Measurements from ENCODE around the gene SLU7.

SLU7 gene

GRCh38 chr5:160434022-160434531 lies 15.2 kb upstream of the SLU7 start:
- ChIA-PET POLR2A (no interaction called here), CTCF (interaction anchor here (1.2 to 1.8 kb wide), 3 partner anchors 9 to 34 kb away, joined by 3 to 6 read pairs (median 5); no protein-coding TSS in a partner anchor)
- TF ChIP-seq, protein P1, sequence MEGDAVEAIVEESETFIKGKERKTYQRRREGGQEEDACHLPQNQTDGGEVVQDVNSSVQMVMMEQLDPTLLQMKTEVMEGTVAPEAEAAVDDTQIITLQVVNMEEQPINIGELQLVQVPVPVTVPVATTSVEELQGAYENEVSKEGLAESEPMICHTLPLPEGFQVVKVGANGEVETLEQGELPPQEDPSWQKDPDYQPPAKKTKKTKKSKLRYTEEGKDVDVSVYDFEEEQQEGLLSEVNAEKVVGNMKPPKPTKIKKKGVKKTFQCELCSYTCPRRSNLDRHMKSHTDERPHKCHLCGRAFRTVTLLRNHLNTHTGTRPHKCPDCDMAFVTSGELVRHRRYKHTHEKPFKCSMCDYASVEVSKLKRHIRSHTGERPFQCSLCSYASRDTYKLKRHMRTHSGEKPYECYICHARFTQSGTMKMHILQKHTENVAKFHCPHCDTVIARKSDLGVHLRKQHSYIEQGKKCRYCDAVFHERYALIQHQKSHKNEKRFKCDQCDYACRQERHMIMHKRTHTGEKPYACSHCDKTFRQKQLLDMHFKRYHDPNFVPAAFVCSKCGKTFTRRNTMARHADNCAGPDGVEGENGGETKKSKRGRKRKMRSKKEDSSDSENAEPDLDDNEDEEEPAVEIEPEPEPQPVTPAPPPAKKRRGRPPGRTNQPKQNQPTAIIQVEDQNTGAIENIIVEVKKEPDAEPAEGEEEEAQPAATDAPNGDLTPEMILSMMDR (IDR thresholded peaks at IDR 0.05; ENCODE audit: control extremely low read depth, extremely low read depth, low read depth, missing control alignments), result no peak
- peak; percentile 82 for DNase-seq (ENCODE audit: extremely low spot score)

DNA sequence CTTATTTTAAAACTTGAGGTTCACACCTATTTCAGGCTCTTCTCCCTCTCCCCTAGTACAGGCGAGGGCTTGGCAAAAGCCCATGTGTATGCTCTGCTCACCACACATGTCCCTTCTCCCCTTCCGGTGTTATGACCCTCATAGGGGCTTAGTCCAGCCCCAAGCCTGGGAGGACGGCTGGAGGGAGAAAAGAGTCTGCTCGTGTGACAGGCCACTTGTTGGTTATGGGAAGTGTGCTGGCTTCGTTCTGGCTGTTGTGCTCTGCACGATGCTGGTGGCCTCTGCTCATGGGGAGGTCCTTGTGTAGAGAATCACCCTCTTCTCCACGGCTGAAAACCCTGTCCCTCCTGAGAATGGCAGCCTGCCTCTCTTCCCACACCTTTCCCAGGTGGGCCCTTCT lies 13.9 kb upstream of the SLU7 start:
- ChIA-PET POLR2A (interaction anchor here (0.5 kb wide), 1 partner anchor 10 kb away, joined by 7 read pairs; no protein-coding TSS in a partner anchor), CTCF (interaction anchor here (0.7 to 1.8 kb wide), 4 partner anchors 8 to 13 kb away, joined by 3 to 6 read pairs (median 3); no protein-coding TSS in a partner anchor)
- TF ChIP-seq, protein P1 (IDR thresholded peaks at IDR 0.05; ENCODE audit: control extremely low read depth, extremely low read depth, low read depth, missing control alignments), result no peak
- DNase-seq (ENCODE audit: extremely low spot score), result no peak

DNA sequence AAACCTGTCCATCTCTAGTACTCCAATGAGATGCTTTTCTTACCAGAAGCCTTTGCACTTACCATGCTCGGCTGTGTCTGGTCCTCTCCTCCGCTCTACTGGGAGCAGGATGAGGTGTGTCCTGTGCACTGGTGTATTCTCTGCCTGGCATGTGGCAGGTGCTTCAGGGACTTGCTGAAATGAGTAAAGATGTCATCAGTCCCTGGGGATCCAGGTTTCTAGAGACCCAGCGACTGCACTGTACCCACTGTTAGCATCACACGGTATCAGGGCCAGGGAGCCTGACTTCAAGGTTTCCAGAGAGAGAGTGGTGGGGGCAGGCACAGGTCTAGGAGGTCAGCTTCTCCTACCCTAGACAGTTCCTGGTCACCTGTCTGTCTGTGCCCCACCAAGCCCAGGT lies 13.3 kb upstream of the SLU7 start:
- ChIA-PET CTCF (interaction anchor here (0.7 to 1.0 kb wide), 2 partner anchors 9 to 13 kb away, joined by 3 read pairs; no protein-coding TSS in a partner anchor), POLR2A (interaction anchor here (0.5 kb wide), 1 partner anchor 10 kb away, joined by 7 read pairs; no protein-coding TSS in a partner anchor)
- DNase-seq (ENCODE audit: extremely low spot score), result no peak
- TF ChIP-seq, protein P1 (IDR thresholded peaks at IDR 0.05; ENCODE audit: control extremely low read depth, extremely low read depth, low read depth, missing control alignments), result no peak

DNA sequence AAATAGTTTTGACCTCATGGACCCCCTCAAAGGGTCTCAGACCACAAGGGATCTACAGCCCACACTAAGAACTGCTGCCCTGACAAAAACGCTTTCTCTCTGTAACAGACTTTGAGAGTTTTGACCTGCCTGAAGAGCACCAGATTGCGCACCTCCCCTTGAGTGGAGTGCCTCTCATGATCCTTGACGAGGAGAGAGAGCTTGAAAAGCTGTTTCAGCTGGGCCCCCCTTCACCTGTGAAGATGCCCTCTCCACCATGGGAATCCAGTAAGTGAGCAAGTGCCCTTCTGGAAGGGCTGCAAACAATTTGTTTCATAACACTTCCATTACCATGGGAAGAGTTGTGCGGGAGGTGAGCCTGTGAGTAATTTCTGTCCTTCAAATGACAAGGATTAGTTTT lies 8.7 kb upstream of the SLU7 start:
- POLR2A ChIA-PET, result no interaction called here
- CTCF ChIA-PET, result interaction anchor here (1.4 to 16.2 kb wide), 2 partner anchors 9 to 13 kb away, joined by 3 to 232 read pairs; partner anchors contain the start of gene SLU7
- TF ChIP-seq, protein P1 (IDR thresholded peaks at IDR 0.05; ENCODE audit: control extremely low read depth, extremely low read depth, low read depth, missing control alignments), result no peak
- no peak for DNase-seq (ENCODE audit: extremely low spot score)

DNA sequence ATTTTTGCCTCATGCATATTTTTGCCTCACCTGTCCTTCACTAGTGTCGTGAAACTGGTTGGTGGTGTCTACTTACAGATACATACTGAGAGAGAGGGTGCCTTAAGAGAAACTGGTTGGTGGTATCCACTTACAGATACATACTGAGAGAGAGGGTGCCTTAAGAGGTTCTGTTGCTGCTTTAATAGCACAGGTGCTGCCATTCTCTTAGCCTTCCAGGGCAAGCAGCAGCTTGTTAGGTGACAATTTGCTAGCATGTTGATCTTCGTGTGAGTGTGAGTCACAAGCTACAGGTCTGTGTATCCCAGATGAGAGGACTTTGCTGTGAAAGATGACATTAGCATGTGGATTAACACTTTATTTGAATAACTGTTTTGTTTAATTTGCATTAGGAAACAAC lies 4.2 kb upstream of the SLU7 start:
- ChIA-PET CTCF (interaction anchor here (1.0 to 16.2 kb wide), 8 partner anchors 9 to 62 kb away, joined by 3 to 232 read pairs (median 3); no protein-coding TSS in a partner anchor), POLR2A (interaction anchor here (0.8 kb wide), 1 partner anchor 10 kb away, joined by 7 read pairs; no protein-coding TSS in a partner anchor)
- TF ChIP-seq, protein P1 (IDR thresholded peaks at IDR 0.05; ENCODE audit: control extremely low read depth, extremely low read depth, low read depth, missing control alignments), result no peak
- no peak for DNase-seq (ENCODE audit: extremely low spot score)

- CTCF ChIA-PET, result interaction anchor here (1.0 to 16.2 kb wide), 7 partner anchors 9 to 400 kb away, joined by 3 to 232 read pairs (median 5); no protein-coding TSS in a partner anchor
- TF ChIP-seq, protein P1 (IDR thresholded peaks at IDR 0.05; ENCODE audit: control extremely low read depth, extremely low read depth, low read depth, missing control alignments), result no peak
- peak; percentile 88 for DNase-seq (ENCODE audit: extremely low spot score)
- POLR2A ChIA-PET, result interaction anchor here (0.8 to 1.1 kb wide), 2 partner anchors 17 to 37 kb away, joined by 4 read pairs; no protein-coding TSS in a partner anchor
Observed at GRCh38 chr5:160421625-160422258, 2.9 kb upstream of the SLU7 start, which contains the start of gene PTTG1. Gene PTTG1 (plus strand): TSS chr5:160421855. CDS start chr5:160422313, 458 bp downstream.
